GM10248 (cell line): ENCODE data around the gene ZC3H7B.

Experiments used
- CTCF ChIA-PET: fragments of 300-600 bp; sonication (Branson Sonifier 250); formaldehyde crosslinking; extraction: SDS; loops from one replicate; lab custom pipeline; 2021; ENCODE audit warnings: antibody characterized with exemption; lab: Yijun Ruan, JAX
- POLR2A ChIA-PET: fragments of 350-650 bp; sonication (Branson Sonifier 250); formaldehyde crosslinking; extraction: SDS; loops from one replicate; lab custom pipeline; 2020; ENCODE audit warnings: antibody characterized with exemption; lab: Yijun Ruan, JAX
- DNase-seq: peaks from one replicate; pipeline ENCODE4 v3.0.0; 2012; ENCODE audit errors: extremely low spot score
- CTCF ChIP-seq: IDR thresholded peaks from 2 replicates; pipeline ENCODE4 v1.5.1; 2012; ENCODE audit warnings: mild to moderate bottlenecking, low read depth; ENCODE audit errors: extremely low read depth, missing control alignments, control extremely low read depth

ZC3H7B gene

DNA sequence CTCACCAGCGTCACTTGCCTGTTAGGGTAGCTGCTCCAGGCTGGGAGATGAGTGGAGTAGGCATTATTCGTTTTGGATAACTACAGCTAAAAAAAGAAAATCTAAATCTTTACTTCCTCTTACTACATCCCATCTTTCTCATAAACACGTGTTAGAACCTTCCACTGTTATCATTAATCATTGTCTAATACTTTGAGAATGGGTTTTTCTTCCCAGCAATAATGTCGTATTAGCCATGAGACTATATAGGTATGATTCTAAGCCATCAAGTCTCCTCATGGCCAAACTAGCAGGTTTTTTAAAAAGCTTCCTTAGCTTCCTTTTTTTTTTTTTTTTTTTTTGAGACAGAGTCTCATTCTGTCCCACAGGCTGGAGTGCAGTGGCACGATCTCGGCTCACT is 76.5 kb downstream of the ZC3H7B start:
- TF ChIP-seq CTCF: no peak
- ChIA-PET POLR2A (interaction anchor here (0.5 kb wide), 1 partner anchor 32 kb away, joined by 3 read pairs; no protein-coding TSS in a partner anchor), CTCF (interaction anchor here (0.8 kb wide), 1 partner anchor 29 kb away, joined by 3 read pairs; no protein-coding TSS in a partner anchor)
- DNase-seq: no peak

GRCh38 chr22:41380993-41381328 is 79.6 kb downstream of the ZC3H7B start:
- no peak for DNase-seq
- TF ChIP-seq CTCF: no peak

DNA sequence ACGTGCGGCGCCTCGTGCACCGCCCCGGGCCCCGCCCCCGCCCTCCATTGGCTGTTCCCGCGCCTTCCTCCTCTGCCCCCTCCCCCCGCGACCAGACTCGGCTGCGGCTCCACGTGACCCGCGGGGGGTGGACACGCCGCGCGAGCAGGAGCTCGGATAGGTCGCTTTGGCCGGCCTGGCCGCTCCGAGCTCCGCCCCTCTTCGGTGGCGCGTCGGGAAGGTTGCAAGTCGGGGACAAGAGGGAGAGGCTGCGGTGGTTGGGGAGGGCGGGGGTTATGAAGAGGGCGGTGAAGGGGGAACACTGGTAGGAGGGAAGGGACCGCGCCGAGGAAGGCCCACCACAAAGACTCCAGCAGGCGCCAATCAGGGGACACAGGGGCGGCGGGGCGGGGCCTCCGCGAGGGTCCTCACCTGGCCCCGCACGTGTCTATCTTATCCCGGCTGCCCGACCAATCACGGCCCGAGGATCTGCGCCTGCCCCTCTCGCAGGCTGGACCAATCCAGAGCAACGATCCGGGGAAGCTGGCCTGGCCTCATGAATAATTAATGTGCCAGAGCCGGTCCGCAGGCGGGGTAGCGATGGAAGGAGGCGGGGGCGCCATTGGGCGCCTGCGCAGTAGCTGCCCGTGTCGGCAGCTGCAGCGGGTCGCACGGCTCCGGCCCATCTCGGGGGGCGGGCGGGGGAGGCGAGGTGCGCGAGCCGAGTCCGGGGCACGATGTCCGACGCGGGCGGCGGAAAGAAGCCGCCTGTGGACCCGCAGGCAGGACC is 80.2 kb downstream of the ZC3H7B start, which contains the start of gene TEF:
TSS of gene TEF (plus strand) at position 614 of the 769 bp plus-strand sequence. CDS start at position 717, 103 bp downstream.
- no peak for TF ChIP-seq CTCF
- ChIA-PET POLR2A (interaction anchor here (0.5 to 1.9 kb wide), 18 partner anchors 9 to 1903 kb away, joined by 3 to 11 read pairs (median 5); partner anchors contain the start of genes PMM1, RANGAP1, ST13 and TOB2), CTCF (interaction anchor here (0.9 to 5.9 kb wide), 7 partner anchors 10 to 458 kb away, joined by 3 to 36 read pairs (median 3); partner anchors contain the start of gene TOB2)
- DNase-seq: peak; percentile 99

More at GRCh38 chr22:41380993-41381328, 79.6 kb downstream of the ZC3H7B start:
- ChIA-PET POLR2A (interaction anchor here (0.6 to 1.9 kb wide), 9 partner anchors 8 to 1902 kb away, joined by 3 to 11 read pairs (median 6); no protein-coding TSS in a partner anchor), CTCF (interaction anchor here (1.1 to 5.9 kb wide), 6 partner anchors 9 to 458 kb away, joined by 3 to 36 read pairs (median 4); partner anchors contain the start of gene TOB2)

GRCh38 chr22:41382098-41382578 is 80.8 kb downstream of the ZC3H7B start:
- DNase-seq: peak; percentile 88
- TF ChIP-seq CTCF: no peak
- ChIA-PET CTCF (interaction anchor here (0.9 to 5.9 kb wide), 4 partner anchors 10 to 145 kb away, joined by 3 to 36 read pairs (median 4); no protein-coding TSS in a partner anchor), POLR2A (interaction anchor here (0.6 to 1.9 kb wide), 9 partner anchors 15 to 1856 kb away, joined by 3 to 9 read pairs (median 6); partner anchors contain the start of genes PMM1, ST13, TOB2 and XPNPEP3)

DNA sequence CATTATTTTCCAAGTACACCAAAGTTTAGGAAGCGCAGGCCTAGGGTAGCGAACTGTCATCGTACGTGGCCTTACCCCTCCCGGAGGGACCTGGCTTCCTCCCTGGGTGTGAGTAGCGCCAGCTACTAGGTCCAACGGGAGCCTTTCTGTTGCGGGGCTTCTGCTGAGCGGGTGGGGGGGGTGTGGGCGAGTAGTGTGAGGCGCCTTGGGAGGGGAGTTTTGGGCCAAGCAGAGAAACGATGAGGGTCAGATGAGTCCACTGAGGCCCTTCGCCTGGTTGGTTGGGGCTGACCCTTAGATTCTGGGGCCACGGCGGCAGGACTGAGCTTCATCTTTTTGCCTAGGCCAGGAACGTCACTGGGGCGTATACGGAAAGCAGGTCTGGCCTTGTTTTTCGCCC is 81.3 kb downstream of the ZC3H7B start:
- no peak for TF ChIP-seq CTCF
- POLR2A ChIA-PET: interaction anchor here (0.6 to 1.9 kb wide), 4 partner anchors 21 to 1856 kb away, joined by 4 to 8 read pairs (median 6); partner anchors contain the start of gene TOB2
- CTCF ChIA-PET: interaction anchor here (0.7 to 5.9 kb wide), 2 partner anchors 21 to 145 kb away, joined by 3 to 36 read pairs; no protein-coding TSS in a partner anchor
- no peak for DNase-seq

- ChIA-PET CTCF (interaction anchor here (0.7 to 5.9 kb wide), 3 partner anchors 20 to 144 kb away, joined by 3 to 36 read pairs (median 4); no protein-coding TSS in a partner anchor), POLR2A (no interaction called here)
- no peak for TF ChIP-seq CTCF
- DNase-seq: no peak
Observed at GRCh38 chr22:41383085-41383484, 81.8 kb downstream of the ZC3H7B start.
